ENCODE results near the gene HECW1.

The HECW1 gene

DNA sequence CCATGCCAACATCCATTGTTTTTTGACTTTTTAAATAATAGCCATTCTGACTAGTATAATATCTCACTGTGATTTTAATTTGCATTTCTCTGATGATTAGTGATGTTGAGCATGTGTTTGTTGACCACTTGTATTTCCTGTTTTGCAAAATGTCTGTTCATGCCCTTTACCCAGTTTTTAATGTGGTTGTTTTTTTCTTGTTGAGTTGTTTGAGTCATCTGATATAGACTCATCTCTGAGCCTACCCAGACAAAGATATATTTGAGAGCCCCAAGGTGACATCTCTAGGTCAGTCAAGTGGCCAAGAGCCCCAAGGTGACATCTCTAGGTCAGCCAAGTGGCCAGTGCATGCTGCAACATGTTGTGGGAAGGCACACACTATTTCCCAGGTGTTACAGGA, 224.7 kb downstream of the HECW1 start:
- TF ChIP-seq, protein P1, sequence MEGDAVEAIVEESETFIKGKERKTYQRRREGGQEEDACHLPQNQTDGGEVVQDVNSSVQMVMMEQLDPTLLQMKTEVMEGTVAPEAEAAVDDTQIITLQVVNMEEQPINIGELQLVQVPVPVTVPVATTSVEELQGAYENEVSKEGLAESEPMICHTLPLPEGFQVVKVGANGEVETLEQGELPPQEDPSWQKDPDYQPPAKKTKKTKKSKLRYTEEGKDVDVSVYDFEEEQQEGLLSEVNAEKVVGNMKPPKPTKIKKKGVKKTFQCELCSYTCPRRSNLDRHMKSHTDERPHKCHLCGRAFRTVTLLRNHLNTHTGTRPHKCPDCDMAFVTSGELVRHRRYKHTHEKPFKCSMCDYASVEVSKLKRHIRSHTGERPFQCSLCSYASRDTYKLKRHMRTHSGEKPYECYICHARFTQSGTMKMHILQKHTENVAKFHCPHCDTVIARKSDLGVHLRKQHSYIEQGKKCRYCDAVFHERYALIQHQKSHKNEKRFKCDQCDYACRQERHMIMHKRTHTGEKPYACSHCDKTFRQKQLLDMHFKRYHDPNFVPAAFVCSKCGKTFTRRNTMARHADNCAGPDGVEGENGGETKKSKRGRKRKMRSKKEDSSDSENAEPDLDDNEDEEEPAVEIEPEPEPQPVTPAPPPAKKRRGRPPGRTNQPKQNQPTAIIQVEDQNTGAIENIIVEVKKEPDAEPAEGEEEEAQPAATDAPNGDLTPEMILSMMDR (IDR thresholded peaks at IDR 0.05): no peak

GRCh38 chr7:43337811-43338210, 225.4 kb downstream of the HECW1 start:
- TF ChIP-seq, protein P1 (IDR thresholded peaks at IDR 0.05): no peak

DNA sequence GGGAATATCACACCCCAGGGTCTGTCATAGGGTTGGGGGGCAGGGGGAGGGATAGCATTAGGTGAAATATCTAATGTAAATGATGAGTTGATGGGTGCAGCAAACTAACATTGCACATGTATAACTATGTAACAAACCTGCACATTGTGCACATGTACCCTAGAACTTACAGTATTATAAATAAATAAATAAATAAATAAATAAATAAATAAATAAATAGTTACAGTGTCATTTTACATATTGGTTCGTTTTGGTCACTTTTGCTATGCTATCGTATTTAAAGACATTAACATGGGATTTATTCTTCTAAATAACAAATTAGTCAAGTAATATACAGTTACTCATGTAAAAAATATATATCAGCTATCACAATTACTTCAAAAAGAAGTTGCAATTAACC, 228.7 kb downstream of the HECW1 start:
- TF ChIP-seq, protein P1 (IDR thresholded peaks at IDR 0.05): no peak

GRCh38 chr7:43351683-43352082, 239.2 kb downstream of the HECW1 start:
- TF ChIP-seq, protein P1 (IDR thresholded peaks at IDR 0.05): no peak

DNA sequence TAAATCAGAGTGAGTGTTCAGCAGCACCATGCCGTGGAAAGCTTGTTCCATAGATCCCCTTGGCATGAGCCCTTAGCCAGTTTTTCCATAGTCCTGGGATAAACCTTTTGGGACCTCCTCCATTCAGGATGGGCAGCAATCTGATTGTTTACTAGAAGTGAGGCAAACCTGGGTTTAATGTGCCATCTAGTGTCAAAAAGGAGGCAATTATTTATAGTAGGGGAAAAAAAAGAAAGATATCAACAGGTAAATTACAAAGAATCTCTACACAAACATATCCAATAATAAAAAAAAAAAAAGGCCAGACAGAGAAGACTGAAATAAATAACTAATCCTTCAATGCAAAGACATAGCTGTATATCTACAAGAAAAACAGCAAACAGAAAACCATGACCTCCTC, 241.5 kb downstream of the HECW1 start:
- TF ChIP-seq, protein P1 (IDR thresholded peaks at IDR 0.05): no peak

GRCh38 chr7:43362652-43363034, 250.2 kb downstream of the HECW1 start:
- TF ChIP-seq, protein P1 (IDR thresholded peaks at IDR 0.05): no peak

GRCh38 chr7:43363035-43363791, 250.8 kb downstream of the HECW1 start:
- TF ChIP-seq, protein P1 (IDR thresholded peaks at IDR 0.05): no peak

DNA sequence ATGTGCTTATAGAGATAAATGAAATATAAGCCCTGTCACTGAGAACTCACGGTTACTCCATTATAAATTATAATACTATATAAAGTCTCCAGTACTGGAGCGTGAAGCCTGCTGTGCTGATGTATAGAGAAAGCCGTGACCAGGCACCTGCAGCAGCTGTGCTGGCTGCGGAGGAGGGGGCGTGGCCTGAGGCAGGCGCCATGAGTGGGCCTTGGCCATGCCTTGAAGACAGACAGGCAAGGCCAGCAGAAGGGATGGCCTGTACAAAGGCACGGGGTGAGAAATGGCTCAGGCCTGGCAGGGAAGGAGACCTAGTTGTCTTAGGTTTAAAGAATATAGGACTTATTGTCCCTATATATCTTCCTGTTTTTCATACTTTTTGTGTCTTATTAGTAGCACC, 251.9 kb downstream of the HECW1 start:
- TF ChIP-seq, protein P1 (IDR thresholded peaks at IDR 0.05): no peak

All from LNCAP (cell line).